Sigmoid colon (tissue), 7 donors: ENCODE results near the gene AGBL5. TPM values are rescaled to one million over a fixed set of nuclear protein-coding genes. Genes with fewer than 3 reads are reported as not detected.

Experiments used
- DNase-seq: peaks from one replicate; pipeline ENCODE4 v3.0.0-alpha.2; 2019
- H3K27ac ChIP-seq, 4 donors: fragments of 200-600 bp; sonication (generic); one replicate each; pipeline ENCODE4 v1.5.1; 2016 to 2019; ENCODE audit warnings: mild to moderate bottlenecking in 1 of 4
- H3K27me3 ChIP-seq, 3 donors: fragments of 200-600 bp; sonication (generic); one replicate each; pipeline ENCODE4 v1.5.1; 2019; ENCODE audit warnings: mild to moderate bottlenecking in 1 of 3
- H3K36me3 ChIP-seq, 4 donors: fragments of 200-600 bp; sonication (generic); one replicate each; pipeline ENCODE4 v1.5.1; 2016 to 2019
- H3K4me1 ChIP-seq, 4 donors: fragments of 200-600 bp; sonication (generic); one replicate each; pipeline ENCODE4 v1.5.1; 2017 to 2019
- H3K4me3 ChIP-seq, 4 donors: fragments of 200-600 bp; sonication (generic); one replicate each; pipeline ENCODE4 v1.5.1; 2017 to 2019; ENCODE audit warnings: mild to moderate bottlenecking in 2 of 4, moderate library complexity in 1 of 4
- H3K9me3 ChIP-seq, 4 donors: fragments of 200-600 bp in 3 of 4; sonication (generic) in 3 of 4; one replicate each; pipeline versions ENCODE4 v1.5.1 to v1.6.1; 2013 to 2019
- EP300 ChIP-seq, 4 donors: sonication (generic); formaldehyde crosslinking; IDR thresholded peaks; one replicate each; pipeline ENCODE4 v1.6.1; 2017; ENCODE audit warnings: antibody characterized with exemption in 4 of 4
- POLR2A ChIP-seq, 2 donors: fragments of 450-650 bp; IDR thresholded peaks; one replicate each; pipeline ENCODE4 v1.6.1; 2016; ENCODE audit warnings: antibody characterized with exemption in 2 of 2, mild to moderate bottlenecking in 2 of 2, moderate library complexity in 2 of 2
- POLR2AphosphoS5 ChIP-seq, 4 donors: sonication (generic); formaldehyde crosslinking; IDR thresholded peaks; one replicate each; pipeline ENCODE4 v1.6.1; 2017; ENCODE audit warnings: antibody characterized with exemption in 4 of 4
- WGBS, 2 donors: extraction: QIAGEN DNeasy Blood & Tissue Kit; methylation state at CpG; one replicate each; pipeline ENCODE4 v1.1.7; 2013; 5-methylcytosine and 5-hydroxymethylcytosine counted together
- intact Hi-C: fragments of 100-400 bp; cut with DNase I; formaldehyde crosslinking; loops from one replicate; pipeline ENCODE4 v1.15.1; 2023
- polyA plus RNA-seq, 3 donors: library from polyadenylated mRNA; stranded (reverse); fragments of 200-250 nt; gene quantifications; one replicate each; pipeline ENCODE4 v1.2.3, GENCODE V29; 2013
- total RNA-seq, 4 donors: library from RNA; depleted of rRNA; stranded (reverse); fragments of >200 nt; gene quantifications; one replicate each; pipeline ENCODE4 v1.1.0, GENCODE V29; 2016
- TF ChIP-seq, protein P1 (sequence below), 4 experiments: fragments of 450-650 bp in 3 of 4; fragments of 200-600 bp in 1 of 4; IDR thresholded peaks; one replicate each; pipeline ENCODE4 v1.5.1; 2016 to 2019; ENCODE audit warnings: antibody characterized with exemption in 4 of 4, mild to moderate bottlenecking in 3 of 4, moderate library complexity in 2 of 4
- donor health status: healthy with polysubstance abuse.
- donor health status: Bipolar disorder and iron deficiency.
- donor health status: healthy.

Gene AGBL5
- total and polyA plus RNA-seq, 7 donors: 12.4 to 23.3 (median 16.8) TPM

DNA sequence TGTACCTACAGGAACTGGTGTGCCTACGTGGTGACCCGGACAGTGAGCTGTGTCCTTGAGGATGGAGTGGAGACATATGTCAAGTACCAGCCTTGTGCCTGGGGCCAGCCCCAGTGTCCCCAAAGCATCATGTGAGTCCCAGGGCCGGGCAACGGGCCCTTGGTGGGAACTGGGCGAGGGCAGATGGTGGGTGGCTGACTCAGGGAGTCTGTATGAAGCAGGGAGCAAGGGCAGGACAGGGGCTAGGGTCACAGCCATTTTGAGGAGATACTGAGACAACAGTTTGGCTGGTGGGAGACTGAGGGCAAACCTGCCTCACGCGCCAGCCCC lies 28.6 kb downstream of the AGBL5 start:
- intact Hi-C loops: loop anchor here (1.0 kb wide), 1 partner anchor 30 kb away; no protein-coding TSS in a partner anchor
- DNase-seq: no peak
- H3K27me3 ChIP-seq: no peaks in the 10 kb centered on the region
- peak overlapping the region; percentile 94 to 98 (median 97) for H3K27ac ChIP-seq
- peaks cover 9 to 28% (median 15%) of the 10 kb centered on the region in 4 donors for H3K36me3 ChIP-seq
- 75 to 87% methylated on average over 7 of the region's 7 CpGs for WGBS, 2 donors
- H3K4me1 ChIP-seq: peaks cover 0 to 92% (median 82%) of the 10 kb centered on the region in 4 donors
- H3K9me3 ChIP-seq: no peaks in the 10 kb centered on the region
- TF ChIP-seq POLR2AphosphoS5 (IDR thresholded peaks at IDR 0.05) (no peak), EP300 (IDR thresholded peaks at IDR 0.05) (no peak), POLR2A (IDR thresholded peaks at IDR 0.05) (no peak)
- TF ChIP-seq, protein P1, sequence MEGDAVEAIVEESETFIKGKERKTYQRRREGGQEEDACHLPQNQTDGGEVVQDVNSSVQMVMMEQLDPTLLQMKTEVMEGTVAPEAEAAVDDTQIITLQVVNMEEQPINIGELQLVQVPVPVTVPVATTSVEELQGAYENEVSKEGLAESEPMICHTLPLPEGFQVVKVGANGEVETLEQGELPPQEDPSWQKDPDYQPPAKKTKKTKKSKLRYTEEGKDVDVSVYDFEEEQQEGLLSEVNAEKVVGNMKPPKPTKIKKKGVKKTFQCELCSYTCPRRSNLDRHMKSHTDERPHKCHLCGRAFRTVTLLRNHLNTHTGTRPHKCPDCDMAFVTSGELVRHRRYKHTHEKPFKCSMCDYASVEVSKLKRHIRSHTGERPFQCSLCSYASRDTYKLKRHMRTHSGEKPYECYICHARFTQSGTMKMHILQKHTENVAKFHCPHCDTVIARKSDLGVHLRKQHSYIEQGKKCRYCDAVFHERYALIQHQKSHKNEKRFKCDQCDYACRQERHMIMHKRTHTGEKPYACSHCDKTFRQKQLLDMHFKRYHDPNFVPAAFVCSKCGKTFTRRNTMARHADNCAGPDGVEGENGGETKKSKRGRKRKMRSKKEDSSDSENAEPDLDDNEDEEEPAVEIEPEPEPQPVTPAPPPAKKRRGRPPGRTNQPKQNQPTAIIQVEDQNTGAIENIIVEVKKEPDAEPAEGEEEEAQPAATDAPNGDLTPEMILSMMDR (IDR thresholded peaks at IDR 0.05): no peak
- peak overlapping the region; percentile 71 to 91 (median 74) for H3K4me3 ChIP-seq

DNA sequence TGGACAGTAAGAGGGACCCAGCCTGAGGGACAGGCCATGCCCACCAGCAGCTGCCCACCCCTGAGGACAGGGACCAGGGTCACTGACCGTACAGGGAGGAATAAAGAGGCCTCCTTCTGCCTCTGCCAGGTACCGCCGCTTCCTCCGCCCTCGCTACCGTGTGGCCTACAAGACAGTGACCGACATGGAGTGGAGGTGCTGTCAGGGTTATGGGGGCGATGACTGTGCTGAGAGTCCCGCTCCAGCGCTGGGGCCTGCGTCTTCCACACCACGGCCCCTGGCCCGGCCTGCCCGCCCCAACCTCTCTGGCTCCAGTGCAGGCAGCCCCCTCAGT lies 29.1 kb downstream of the AGBL5 start:
- peaks cover 0 to 92% (median 81%) of the 10 kb centered on the region in 4 donors for H3K4me1 ChIP-seq
- 86 to 89% methylated on average over 14 of the region's 14 CpGs for WGBS, 2 donors
- H3K27me3 ChIP-seq: no peaks in the 10 kb centered on the region
- intact Hi-C loops: loop anchor here (1.0 kb wide), 1 partner anchor 30 kb away; no protein-coding TSS in a partner anchor
- no peaks in the 10 kb centered on the region for H3K9me3 ChIP-seq
- H3K27ac ChIP-seq: peak overlapping the region; percentile 94 to 98 (median 97)
- peak overlapping the region; percentile 71 to 91 (median 74) for H3K4me3 ChIP-seq
- peaks cover 9 to 28% (median 15%) of the 10 kb centered on the region in 4 donors for H3K36me3 ChIP-seq
- TF ChIP-seq, protein P1 (IDR thresholded peaks at IDR 0.05): no peak
- no peak for TF ChIP-seq POLR2A (IDR thresholded peaks at IDR 0.05)
- no peak for TF ChIP-seq POLR2AphosphoS5 (IDR thresholded peaks at IDR 0.05)
- no peak for TF ChIP-seq EP300 (IDR thresholded peaks at IDR 0.05)
- DNase-seq: no peak

DNA sequence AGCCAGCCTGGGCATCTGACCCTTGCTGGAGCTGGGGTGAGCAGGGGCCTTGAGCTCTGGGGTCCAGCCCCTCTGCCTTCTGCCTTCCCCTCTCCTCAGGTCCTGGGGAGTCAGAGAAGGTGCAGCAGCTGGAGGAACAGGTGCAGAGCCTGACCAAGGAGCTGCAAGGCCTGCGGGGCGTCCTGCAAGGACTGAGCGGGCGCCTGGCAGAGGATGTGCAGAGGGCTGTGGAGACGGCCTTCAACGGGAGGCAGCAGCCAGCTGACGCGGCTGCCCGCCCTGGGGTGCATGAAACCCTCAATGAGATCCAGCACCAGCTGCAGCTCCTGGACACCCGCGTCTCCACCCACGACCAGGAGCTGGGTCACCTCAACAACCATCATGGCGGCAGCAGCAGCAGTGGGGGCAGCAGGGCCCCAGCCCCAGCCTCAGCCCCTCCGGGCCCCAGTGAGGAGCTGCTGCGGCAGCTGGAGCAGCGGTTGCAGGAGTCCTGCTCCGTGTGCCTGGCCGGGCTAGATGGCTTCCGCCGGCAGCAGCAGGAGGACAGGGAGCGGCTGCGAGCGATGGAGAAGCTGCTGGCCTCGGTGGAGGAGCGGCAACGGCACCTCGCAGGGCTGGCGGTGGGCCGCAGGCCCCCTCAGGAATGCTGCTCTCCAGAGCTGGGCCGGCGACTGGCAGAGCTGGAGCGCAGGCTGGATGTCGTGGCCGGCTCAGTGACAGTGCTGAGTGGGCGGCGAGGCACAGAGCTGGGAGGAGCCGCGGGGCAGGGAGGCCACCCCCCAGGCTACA lies 30.7 kb downstream of the AGBL5 start:
- Histone ChIP-seq H3K27ac (peak overlapping the region; percentile 94 to 98 (median 97)), H3K4me3 (peak overlapping the region in 2 of 4 donors; percentile 75 to 91), H3K9me3 (no peaks in the 10 kb centered on the region), H3K27me3 (no peaks in the 10 kb centered on the region), H3K4me1 (peaks cover 0 to 89% (median 75%) of the 10 kb centered on the region in 4 donors), H3K36me3 (peaks cover 9 to 28% (median 15%) of the 10 kb centered on the region in 4 donors)
- no peak for DNase-seq
- TF ChIP-seq POLR2A (IDR thresholded peaks at IDR 0.05) (no peak), POLR2AphosphoS5 (IDR thresholded peaks at IDR 0.05) (peak in 1 of 4 donors; percentile 4)
- 92 to 94% methylated on average over 38 of the region's 38 CpGs for WGBS, 2 donors
- intact Hi-C loops: no loop called here

DNA sequence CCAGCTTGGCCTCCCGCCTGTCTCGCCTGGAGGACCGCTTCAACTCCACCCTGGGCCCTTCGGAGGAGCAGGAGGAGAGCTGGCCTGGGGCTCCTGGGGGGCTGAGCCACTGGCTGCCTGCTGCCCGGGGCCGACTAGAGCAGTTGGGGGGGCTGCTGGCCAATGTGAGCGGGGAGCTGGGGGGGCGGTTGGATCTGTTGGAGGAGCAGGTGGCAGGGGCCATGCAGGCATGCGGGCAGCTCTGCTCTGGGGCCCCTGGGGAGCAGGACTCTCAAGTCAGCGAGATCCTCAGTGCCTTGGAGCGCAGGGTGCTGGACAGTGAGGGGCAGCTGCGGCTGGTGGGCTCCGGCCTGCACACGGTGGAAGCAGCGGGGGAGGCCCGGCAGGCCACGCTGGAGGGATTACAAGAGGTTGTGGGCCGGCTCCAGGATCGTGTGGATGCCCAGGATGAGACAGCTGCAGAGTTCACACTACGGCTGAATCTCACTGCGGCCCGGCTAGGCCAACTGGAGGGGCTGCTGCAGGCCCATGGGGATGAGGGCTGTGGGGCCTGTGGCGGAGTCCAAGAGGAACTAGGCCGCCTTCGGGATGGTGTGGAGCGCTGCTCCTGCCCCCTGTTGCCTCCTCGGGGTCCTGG lies 31.4 kb downstream of the AGBL5 start:
- TF ChIP-seq POLR2AphosphoS5 (IDR thresholded peaks at IDR 0.05) (no peak), POLR2A (IDR thresholded peaks at IDR 0.05) (no peak), EP300 (IDR thresholded peaks at IDR 0.05) (no peak)
- TF ChIP-seq, protein P1 (IDR thresholded peaks at IDR 0.05): no peak
- WGBS, 2 donors: 89 to 92% methylated on average over 27 of the region's 27 CpGs
- intact Hi-C loops: no loop called here
- peaks cover 0 to 88% (median 74%) of the 10 kb centered on the region in 4 donors for H3K4me1 ChIP-seq
- H3K27me3 ChIP-seq: no peaks in the 10 kb centered on the region
- no peak for DNase-seq
- H3K4me3 ChIP-seq: peak overlapping the region in 1 of 4 donors; percentile 91
- peaks cover 9 to 28% (median 15%) of the 10 kb centered on the region in 4 donors for H3K36me3 ChIP-seq
- H3K9me3 ChIP-seq: no peaks in the 10 kb centered on the region
- H3K27ac ChIP-seq: peak overlapping the region in 3 of 4 donors; percentile 94 to 98 (median 97)
